Kidney epithelial cell (primary cell): ENCODE measurements around the gene KRTAP5-6. TPM values are rescaled to one million over a fixed set of nuclear protein-coding genes. Genes with fewer than 3 reads are reported as not detected.

Experiments used
- DNase-seq: peaks from one replicate; pipeline ENCODE4 v3.0.0-alpha.2; 2010; ENCODE audit warnings: low read depth
- H3K27me3 ChIP-seq: 2 replicates; pipeline ENCODE4 v1.6.0; 2011; ENCODE audit warnings: low read length; ENCODE audit not compliant: control insufficient read depth, insufficient read depth
- H3K36me3 ChIP-seq: 2 replicates; pipeline ENCODE4 v1.5.1; 2011; ENCODE audit warnings: low read length; ENCODE audit not compliant: control insufficient read depth, insufficient read depth
- H3K4me3 ChIP-seq: 2 replicates; pipeline ENCODE4 v1.5.1; 2011; ENCODE audit warnings: low read depth, mild to moderate bottlenecking, control low read depth, low read length
- CTCF ChIP-seq: IDR thresholded peaks from 2 replicates; pipeline ENCODE4 v1.5.1; 2011; ENCODE audit warnings: mild to moderate bottlenecking, moderate library complexity, low read length, control low read depth, inconsistent platforms; ENCODE audit not compliant: insufficient read depth, poor library complexity, severe bottlenecking
- total RNA-seq: library from RNA; depleted of rRNA; stranded (reverse); fragments of >200 nt; gene quantifications from 2 replicates; pipeline ENCODE4 v1.2.3, GENCODE V29; 2015

The KRTAP5-6 gene
- total RNA-seq, 1 donor from 2014 or later = not detected

DNA sequence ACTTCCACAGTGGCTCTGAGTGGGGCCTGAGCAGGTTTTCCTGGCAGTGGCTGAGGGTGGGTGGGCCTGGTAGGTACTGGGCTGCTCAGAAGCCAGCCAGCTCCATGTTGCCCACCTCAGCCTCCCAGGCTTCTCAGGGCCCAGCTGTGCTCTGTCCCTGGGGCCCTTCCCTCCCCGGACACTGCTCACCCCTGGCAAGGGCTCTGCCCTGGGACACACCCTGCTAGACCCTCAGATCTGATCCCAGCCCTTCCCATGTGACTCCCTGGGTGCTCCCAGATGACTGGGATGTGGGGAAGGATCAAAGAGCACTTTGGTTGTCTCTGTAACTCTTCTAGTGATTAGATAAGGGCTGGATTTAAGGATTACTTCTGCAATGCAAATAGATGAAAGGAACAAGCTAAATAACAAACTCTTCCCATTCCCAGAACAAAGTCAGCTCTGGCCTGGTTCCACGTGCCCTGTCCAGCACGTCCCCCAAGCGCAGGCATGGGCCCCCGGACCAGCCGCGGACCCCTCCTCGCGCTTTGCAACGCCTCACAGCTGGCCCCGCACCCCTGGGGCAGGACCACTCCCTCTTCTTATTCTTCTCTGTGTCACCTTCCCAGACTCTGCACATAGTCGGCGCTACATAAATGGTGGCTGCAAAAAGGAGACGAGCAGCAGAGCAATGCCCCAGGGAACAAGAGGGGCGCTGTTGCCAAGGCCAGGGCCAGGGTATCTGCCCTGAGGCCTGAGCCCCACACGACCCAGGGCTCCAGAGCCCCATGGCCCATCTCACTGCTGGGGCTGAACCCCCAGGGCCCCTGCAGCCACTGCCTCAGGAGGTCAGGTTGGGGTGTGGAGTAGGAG lies 5.7 kb upstream of the KRTAP5-6 start:
- Histone ChIP-seq H3K36me3 (no peaks in the 10 kb centered on the region), H3K27me3 (peaks cover 28% of the 10 kb centered on the region), H3K4me3 (no peak overlapping the region)
- no peak for DNase-seq
- no peak for TF ChIP-seq CTCF

DNA sequence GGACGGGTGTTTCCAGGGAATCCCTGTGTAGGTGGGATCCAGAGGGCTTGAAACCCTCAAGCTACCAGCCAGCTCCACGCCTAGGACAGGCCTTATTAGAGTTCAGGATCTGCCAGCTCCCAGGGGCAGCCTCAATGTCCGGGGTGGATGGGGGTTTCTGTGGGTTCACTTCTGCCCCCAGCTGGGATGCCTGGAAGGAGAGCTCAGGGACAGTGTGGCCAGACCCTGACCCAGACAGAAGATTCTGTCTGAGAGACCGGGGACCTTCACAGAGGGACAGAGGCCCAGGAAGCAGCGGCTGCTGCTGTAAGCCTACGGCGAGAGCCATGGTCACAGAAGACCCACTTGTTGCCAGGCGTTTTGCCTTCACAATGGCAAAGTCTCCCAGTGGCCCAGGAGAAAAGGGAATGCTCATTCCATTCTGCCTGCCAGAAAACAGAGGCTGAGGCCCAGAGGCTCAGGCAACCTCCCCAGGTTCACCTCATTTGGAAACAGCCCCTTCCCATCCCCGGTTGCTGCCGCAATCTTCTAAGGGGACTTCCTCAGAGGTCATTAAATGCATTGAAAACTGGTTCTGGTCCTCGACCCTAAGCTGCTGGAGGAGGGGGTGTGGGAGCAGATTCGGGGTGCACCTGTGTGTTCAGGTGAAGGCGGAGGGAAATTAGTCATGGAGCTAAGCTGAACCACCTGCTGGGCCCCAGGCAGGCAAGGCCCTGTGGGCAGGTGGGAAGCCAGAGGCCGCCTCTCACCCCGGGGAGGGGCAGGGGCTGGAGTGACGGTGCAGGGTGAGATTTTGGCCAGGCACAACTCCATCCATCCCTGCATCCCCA lies 4.9 kb upstream of the KRTAP5-6 start:
- peaks cover 27% of the 10 kb centered on the region for H3K27me3 ChIP-seq
- no peak for TF ChIP-seq CTCF
- no peak overlapping the region for H3K4me3 ChIP-seq

DNA sequence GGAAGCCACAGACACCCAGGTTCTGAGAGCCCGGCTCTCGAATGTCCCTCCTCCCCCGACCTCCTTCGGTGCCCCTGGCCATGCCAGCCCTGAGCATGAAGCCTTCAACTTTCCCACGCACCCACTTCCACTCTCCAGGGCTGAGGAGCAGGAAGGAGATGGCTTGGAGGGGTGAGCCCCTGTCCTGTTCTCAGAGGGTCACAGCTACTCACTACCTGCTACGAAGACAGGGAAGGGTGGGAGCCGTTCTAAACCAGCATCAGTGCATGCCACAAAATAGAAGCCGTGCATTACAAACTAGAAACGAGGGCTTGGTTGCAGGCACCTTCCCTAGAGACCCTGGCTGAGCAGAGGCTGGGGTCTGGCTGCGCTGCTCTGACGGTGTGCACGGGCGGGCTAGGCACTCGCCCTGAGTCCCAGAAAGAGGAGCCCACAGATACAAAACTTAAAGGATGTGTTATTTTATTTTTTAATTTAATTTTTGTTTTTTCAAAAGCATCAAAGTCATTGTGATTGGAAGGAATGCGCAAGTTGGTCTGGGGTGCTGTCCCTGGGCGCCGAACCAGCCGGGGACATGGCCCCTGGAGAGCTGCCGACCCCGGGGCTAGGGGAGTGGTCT lies 4.2 kb upstream of the KRTAP5-6 start:
- TF ChIP-seq CTCF = no peak
- H3K4me3 ChIP-seq = no peak overlapping the region
- no peak for DNase-seq
- peaks cover 29% of the 10 kb centered on the region for H3K27me3 ChIP-seq
- no peaks in the 10 kb centered on the region for H3K36me3 ChIP-seq

More for the DNA sequence above, 4.9 kb upstream of the KRTAP5-6 start:
- no peaks in the 10 kb centered on the region for H3K36me3 ChIP-seq
- DNase-seq = no peak

- peak overlapping the region; percentile 18 for H3K4me3 ChIP-seq
- peak; percentile 98 for TF ChIP-seq CTCF
- peaks cover 29% of the 10 kb centered on the region for H3K27me3 ChIP-seq
- H3K36me3 ChIP-seq = no peaks in the 10 kb centered on the region
- no peak for DNase-seq
Observed at GRCh38 chr11:1693327-1694063, 3.5 kb upstream of the KRTAP5-6 start.

- peak; percentile 14 for DNase-seq
- peaks cover 29% of the 10 kb centered on the region for H3K27me3 ChIP-seq
- H3K4me3 ChIP-seq = no peak overlapping the region
- H3K36me3 ChIP-seq = no peaks in the 10 kb centered on the region
- TF ChIP-seq CTCF = peak; percentile 93
Observed at GRCh38 chr11:1694064-1694845, 2.7 kb upstream of the KRTAP5-6 start.
